ENCODE results near the gene DPYD.

The DPYD gene

DNA sequence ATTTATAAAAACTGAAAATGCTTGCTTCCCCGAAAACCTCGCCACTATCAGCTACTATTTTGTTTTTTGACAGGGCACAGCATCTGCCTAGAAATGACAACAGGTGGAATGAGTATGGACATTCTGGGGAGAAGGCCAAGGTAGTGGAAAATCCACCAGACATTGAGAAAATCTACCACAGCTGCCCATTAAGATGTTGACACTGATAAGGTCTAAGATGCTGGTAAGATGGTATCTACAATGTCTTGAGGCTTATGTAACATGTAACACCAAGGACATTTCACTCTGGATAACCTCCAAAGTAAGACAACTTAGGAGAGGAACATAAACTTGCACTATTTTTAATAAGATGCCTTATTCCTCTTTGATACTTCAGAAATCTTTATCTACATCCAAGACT is 825.1 kb downstream of the DPYD start:
- ATAC-seq (ENCODE audit: low read depth) (no peak), DNase-seq (ENCODE audit: low spot score) (no peak)
- Histone ChIP-seq H3K9me3 (ENCODE audit: severe bottlenecking) (no peaks in the 10 kb centered on the region), H3K27ac (ENCODE audit: poor library complexity, severe bottlenecking) (no peak overlapping the region), H3K4me1 (ENCODE audit: insufficient read depth, poor library complexity, severe bottlenecking) (peaks cover 17% of the 10 kb centered on the region), H3K4me3 (ENCODE audit: severe bottlenecking) (no peak overlapping the region), H3K27me3 (ENCODE audit: insufficient read depth, poor library complexity, severe bottlenecking) (no peaks in the 10 kb centered on the region), H3K36me3 (ENCODE audit: low read depth) (no peaks in the 10 kb centered on the region)
- TF ChIP-seq, protein P1, sequence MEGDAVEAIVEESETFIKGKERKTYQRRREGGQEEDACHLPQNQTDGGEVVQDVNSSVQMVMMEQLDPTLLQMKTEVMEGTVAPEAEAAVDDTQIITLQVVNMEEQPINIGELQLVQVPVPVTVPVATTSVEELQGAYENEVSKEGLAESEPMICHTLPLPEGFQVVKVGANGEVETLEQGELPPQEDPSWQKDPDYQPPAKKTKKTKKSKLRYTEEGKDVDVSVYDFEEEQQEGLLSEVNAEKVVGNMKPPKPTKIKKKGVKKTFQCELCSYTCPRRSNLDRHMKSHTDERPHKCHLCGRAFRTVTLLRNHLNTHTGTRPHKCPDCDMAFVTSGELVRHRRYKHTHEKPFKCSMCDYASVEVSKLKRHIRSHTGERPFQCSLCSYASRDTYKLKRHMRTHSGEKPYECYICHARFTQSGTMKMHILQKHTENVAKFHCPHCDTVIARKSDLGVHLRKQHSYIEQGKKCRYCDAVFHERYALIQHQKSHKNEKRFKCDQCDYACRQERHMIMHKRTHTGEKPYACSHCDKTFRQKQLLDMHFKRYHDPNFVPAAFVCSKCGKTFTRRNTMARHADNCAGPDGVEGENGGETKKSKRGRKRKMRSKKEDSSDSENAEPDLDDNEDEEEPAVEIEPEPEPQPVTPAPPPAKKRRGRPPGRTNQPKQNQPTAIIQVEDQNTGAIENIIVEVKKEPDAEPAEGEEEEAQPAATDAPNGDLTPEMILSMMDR (IDR thresholded peaks at IDR 0.05; ENCODE audit: poor library complexity, severe bottlenecking), result no peak

DNA sequence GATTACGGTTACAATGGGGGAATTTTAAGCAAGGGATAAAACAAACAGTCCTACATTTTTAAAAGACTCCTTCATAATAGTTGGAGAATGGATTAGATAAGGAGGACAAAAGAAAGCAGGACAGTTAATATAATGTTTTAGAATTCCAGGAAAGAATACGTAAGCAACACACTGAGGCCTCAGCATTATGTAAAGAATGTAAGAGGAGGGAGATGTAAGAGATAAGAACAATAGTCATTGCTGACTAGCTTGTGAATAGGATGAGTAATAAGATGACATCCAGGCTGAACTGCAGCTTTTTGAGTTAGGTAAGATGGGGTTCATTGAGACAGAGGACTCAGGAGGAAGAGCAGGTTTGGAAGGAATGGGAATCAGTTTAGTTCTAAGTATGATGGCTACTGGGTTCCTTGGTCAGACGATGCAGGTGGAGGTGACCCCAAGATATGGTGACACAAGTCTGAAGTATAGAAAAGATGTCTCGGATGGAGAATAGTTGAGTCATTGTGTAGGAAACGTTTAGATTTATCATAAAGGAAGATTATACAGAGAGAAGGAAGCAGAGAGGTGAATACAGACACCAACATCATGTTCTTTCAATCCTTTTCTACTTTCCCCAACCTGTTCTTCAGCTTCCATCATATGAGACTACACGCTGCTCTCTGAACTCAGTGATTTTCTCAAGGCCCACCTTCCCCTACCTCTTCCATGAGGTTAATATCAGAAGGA is 826.4 kb downstream of the DPYD start:
- no peaks in the 10 kb centered on the region for H3K9me3 ChIP-seq (ENCODE audit: severe bottlenecking)
- TF ChIP-seq, protein P1 (IDR thresholded peaks at IDR 0.05; ENCODE audit: poor library complexity, severe bottlenecking), result no peak
- H3K36me3 ChIP-seq (ENCODE audit: low read depth), result no peaks in the 10 kb centered on the region
- DNase-seq (ENCODE audit: low spot score) (no peak), ATAC-seq (ENCODE audit: low read depth) (peak; percentile 98)
- peak overlapping the region; percentile 63 for H3K27ac ChIP-seq (ENCODE audit: poor library complexity, severe bottlenecking)
- no peaks in the 10 kb centered on the region for H3K27me3 ChIP-seq (ENCODE audit: insufficient read depth, poor library complexity, severe bottlenecking)
- peaks cover 17% of the 10 kb centered on the region for H3K4me1 ChIP-seq (ENCODE audit: insufficient read depth, poor library complexity, severe bottlenecking)
- no peak overlapping the region for H3K4me3 ChIP-seq (ENCODE audit: severe bottlenecking)

DNA sequence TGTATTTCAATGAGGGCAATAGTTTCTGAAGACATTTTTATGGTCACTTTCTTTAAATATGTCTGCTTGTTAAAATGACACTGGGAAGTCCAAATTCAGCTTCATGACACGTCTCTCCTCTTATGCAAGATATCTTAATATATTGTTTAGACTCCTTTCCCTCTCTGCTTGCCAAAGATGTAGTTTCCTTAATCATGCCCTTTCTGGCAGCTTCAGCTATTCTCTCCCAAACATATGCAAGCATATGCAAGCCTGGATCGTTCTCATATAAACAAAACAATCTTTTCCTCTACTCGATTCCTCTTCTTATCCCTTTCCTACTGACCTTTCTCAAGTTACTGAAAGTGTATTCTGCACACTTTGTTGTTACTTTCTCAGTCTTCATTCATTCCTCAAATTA is 827.1 kb downstream of the DPYD start:
- H3K4me3 ChIP-seq (ENCODE audit: severe bottlenecking), result no peak overlapping the region
- TF ChIP-seq, protein P1 (IDR thresholded peaks at IDR 0.05; ENCODE audit: poor library complexity, severe bottlenecking), result no peak
- DNase-seq (ENCODE audit: low spot score), result no peak

DNA sequence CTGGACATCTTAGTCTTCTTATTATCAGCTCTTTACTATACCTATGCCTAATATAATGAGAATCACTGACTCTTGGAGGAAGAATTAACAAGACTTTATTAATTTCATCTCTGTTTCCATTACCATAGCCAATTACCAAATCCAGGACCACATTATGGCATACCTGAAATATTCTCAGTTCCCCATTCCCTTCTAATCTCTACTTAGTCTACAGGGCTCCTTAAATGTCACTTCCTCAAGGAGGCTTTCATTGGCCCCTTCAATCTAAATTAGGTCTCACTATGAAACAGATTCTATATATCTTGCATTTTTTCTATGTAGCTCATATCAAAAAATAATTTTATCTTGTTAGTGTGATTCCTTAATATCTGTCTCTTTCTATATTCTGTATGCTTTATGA is 828.0 kb downstream of the DPYD start:
- H3K27me3 ChIP-seq (ENCODE audit: insufficient read depth, poor library complexity, severe bottlenecking), result no peaks in the 10 kb centered on the region
- no peaks in the 10 kb centered on the region for H3K36me3 ChIP-seq (ENCODE audit: low read depth)
- ATAC-seq (ENCODE audit: low read depth) (no peak), DNase-seq (ENCODE audit: low spot score) (no peak)
- H3K27ac ChIP-seq (ENCODE audit: poor library complexity, severe bottlenecking), result no peak overlapping the region
- TF ChIP-seq, protein P1 (IDR thresholded peaks at IDR 0.05; ENCODE audit: poor library complexity, severe bottlenecking), result no peak
- H3K4me1 ChIP-seq (ENCODE audit: insufficient read depth, poor library complexity, severe bottlenecking), result peaks cover 17% of the 10 kb centered on the region
- no peak overlapping the region for H3K4me3 ChIP-seq (ENCODE audit: severe bottlenecking)
- H3K9me3 ChIP-seq (ENCODE audit: severe bottlenecking), result no peaks in the 10 kb centered on the region

More for the DNA sequence above, 827.1 kb downstream of the DPYD start:
- H3K9me3 ChIP-seq (ENCODE audit: severe bottlenecking), result no peaks in the 10 kb centered on the region
- H3K4me1 ChIP-seq (ENCODE audit: insufficient read depth, poor library complexity, severe bottlenecking), result peaks cover 17% of the 10 kb centered on the region
- H3K27me3 ChIP-seq (ENCODE audit: insufficient read depth, poor library complexity, severe bottlenecking), result no peaks in the 10 kb centered on the region
- ATAC-seq (ENCODE audit: low read depth), result peak; percentile 19; the same call in 2 of the 3 replicates
- H3K36me3 ChIP-seq (ENCODE audit: low read depth), result no peaks in the 10 kb centered on the region
- H3K27ac ChIP-seq (ENCODE audit: poor library complexity, severe bottlenecking), result peak overlapping the region; percentile 63

DNA sequence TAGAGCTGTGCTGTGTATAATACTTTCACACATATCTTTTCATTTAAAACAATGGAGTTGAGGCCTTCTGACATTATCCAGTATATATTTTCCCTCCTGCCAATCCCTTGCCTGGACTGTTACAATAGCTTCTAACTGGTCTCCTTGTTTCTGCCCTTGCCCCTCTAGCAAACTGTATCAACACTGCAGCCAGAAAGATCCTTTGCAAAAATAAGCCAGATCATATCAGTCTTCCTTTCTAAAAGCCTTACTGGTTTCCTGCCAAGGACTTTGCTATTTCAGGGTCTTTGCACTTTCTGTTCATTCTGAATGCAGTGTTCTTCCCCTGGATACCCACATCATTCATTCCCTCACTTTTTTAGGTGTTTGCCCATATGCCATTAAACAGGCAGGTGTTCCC is 829.2 kb downstream of the DPYD start:
- Histone ChIP-seq H3K27me3 (ENCODE audit: insufficient read depth, poor library complexity, severe bottlenecking) (no peaks in the 10 kb centered on the region), H3K4me3 (ENCODE audit: severe bottlenecking) (no peak overlapping the region), H3K9me3 (ENCODE audit: severe bottlenecking) (no peaks in the 10 kb centered on the region), H3K27ac (ENCODE audit: poor library complexity, severe bottlenecking) (no peak overlapping the region), H3K4me1 (ENCODE audit: insufficient read depth, poor library complexity, severe bottlenecking) (peaks cover 17% of the 10 kb centered on the region), H3K36me3 (ENCODE audit: low read depth) (no peaks in the 10 kb centered on the region)
- DNase-seq (ENCODE audit: low spot score) (no peak), ATAC-seq (ENCODE audit: low read depth) (no peak)
- TF ChIP-seq, protein P1 (IDR thresholded peaks at IDR 0.05; ENCODE audit: poor library complexity, severe bottlenecking), result no peak

Measured in RWPE2 (cell line).